GM23248 (cell line): ENCODE results near the gene LSAMP. TPM values are rescaled to one million over a fixed set of nuclear protein-coding genes. Genes with fewer than 3 reads are reported as not detected.

Experiments
- DNase-seq: peaks from one replicate; pipeline ENCODE4 v3.0.0-alpha.2; 2015
- H2AFZ ChIP-seq: fragments of 200-600 bp; sonication (generic); 2 replicates; pipeline ENCODE4 v1.6.1; 2016; ENCODE audit warnings: antibody characterized with exemption
- H3F3A ChIP-seq: fragments of 200-600 bp; sonication (generic); 2 replicates; pipeline ENCODE4 v1.6.1; 2016; ENCODE audit warnings: mild to moderate bottlenecking, antibody characterized with exemption, mixed run types; ENCODE audit not compliant: insufficient read depth
- H3K27ac ChIP-seq: fragments of 200-600 bp; sonication (generic); 2 replicates; pipeline ENCODE4 v1.5.1; 2016; ENCODE audit warnings: mild to moderate bottlenecking
- H3K27me3 ChIP-seq: fragments of 200-600 bp; sonication (generic); replicated peaks from 2 replicates; pipeline ENCODE4 v1.6.1; 2016; ENCODE audit warnings: mild to moderate bottlenecking; ENCODE audit not compliant: insufficient read depth
- H3K36me3 ChIP-seq: fragments of 200-600 bp; sonication (generic); 2 replicates; pipeline ENCODE4 v1.6.1; 2016; ENCODE audit warnings: low read depth, mild to moderate bottlenecking
- H3K4me1 ChIP-seq: fragments of 200-600 bp; sonication (generic); 2 replicates; pipeline ENCODE4 v1.6.1; 2016; ENCODE audit warnings: mild to moderate bottlenecking; ENCODE audit not compliant: insufficient read depth
- H3K4me2 ChIP-seq: fragments of 200-600 bp; sonication (generic); one replicate; pipeline ENCODE4 v1.6.1; 2016; ENCODE audit warnings: mild to moderate bottlenecking; ENCODE audit not compliant: unreplicated experiment
- H3K4me3 ChIP-seq: fragments of 200-600 bp; sonication (generic); 2 replicates; pipeline ENCODE4 v1.5.1; 2016; ENCODE audit warnings: mild to moderate bottlenecking
- H3K79me2 ChIP-seq: fragments of 200-600 bp; sonication (generic); 2 replicates; pipeline ENCODE4 v1.6.1; 2016; ENCODE audit warnings: mild to moderate bottlenecking; ENCODE audit not compliant: insufficient read depth
- H3K9ac ChIP-seq: fragments of 200-600 bp; sonication (generic); 2 replicates; pipeline ENCODE4 v1.6.1; 2016; ENCODE audit warnings: mild to moderate bottlenecking
- H3K9me2 ChIP-seq: fragments of 200-600 bp; sonication (generic); 2 replicates; pipeline ENCODE4 v1.6.1; 2016; ENCODE audit warnings: mixed run types, mild to moderate bottlenecking, moderate library complexity; ENCODE audit not compliant: insufficient read depth
- H3K9me3 ChIP-seq: fragments of 200-600 bp; sonication (generic); one replicate; pipeline ENCODE4 v1.6.1; 2017; ENCODE audit warnings: low read depth
- H4K20me1 ChIP-seq: fragments of 200-600 bp; sonication (generic); 2 replicates; pipeline ENCODE4 v1.6.0; 2016; ENCODE audit not compliant: insufficient read depth
- EZH2 ChIP-seq: fragments of 200-600 bp; sonication (generic); IDR thresholded peaks from 2 replicates; pipeline ENCODE4 v1.6.1; 2018; ENCODE audit warnings: antibody characterized with exemption, mild to moderate bottlenecking; ENCODE audit not compliant: insufficient read depth, poor library complexity, severe bottlenecking
- EZH2phosphoT487 ChIP-seq: fragments of 200-600 bp; sonication (generic); IDR thresholded peaks from 2 replicates; pipeline ENCODE4 v1.6.1; 2018; ENCODE audit warnings: antibody characterized with exemption, moderate library complexity, mild to moderate bottlenecking, low read depth; ENCODE audit not compliant: insufficient read depth
- WGBS, 2 experiments: methylation state at CpG; one replicate each; pipeline ENCODE4 v1.1.6; 2015 to 2017; ENCODE audit warnings: low lambda C conversion rate in 2 of 2, low coverage in 1 of 2; ENCODE audit errors: missing lambda C conversion rate in 2 of 2; 5-methylcytosine and 5-hydroxymethylcytosine counted together
- in situ Hi-C: fragments of 300-500 bp; cut with MboI; formaldehyde crosslinking; loops from 2 replicates; pipeline ENCODE4 v1.15.0; 2020
- polyA plus RNA-seq: library from polyadenylated mRNA; unstranded; fragments of >200 nt; fragmentation: Nextera tagmentation; extraction: Ambion mirVana; gene quantifications from 2 replicates; pipeline ENCODE4 v1.2.1, GENCODE V29; 2016
- total RNA-seq: library from RNA; depleted of rRNA; stranded (reverse); fragments of >200 nt; shearing (Covaris generic); gene quantifications from 2 replicates; pipeline ENCODE4 v1.2.3, GENCODE V29; 2014

Gene LSAMP
- total and polyA plus RNA-seq, 2 experiments from 2014 or later: 4.5 to 9.3 TPM

DNA sequence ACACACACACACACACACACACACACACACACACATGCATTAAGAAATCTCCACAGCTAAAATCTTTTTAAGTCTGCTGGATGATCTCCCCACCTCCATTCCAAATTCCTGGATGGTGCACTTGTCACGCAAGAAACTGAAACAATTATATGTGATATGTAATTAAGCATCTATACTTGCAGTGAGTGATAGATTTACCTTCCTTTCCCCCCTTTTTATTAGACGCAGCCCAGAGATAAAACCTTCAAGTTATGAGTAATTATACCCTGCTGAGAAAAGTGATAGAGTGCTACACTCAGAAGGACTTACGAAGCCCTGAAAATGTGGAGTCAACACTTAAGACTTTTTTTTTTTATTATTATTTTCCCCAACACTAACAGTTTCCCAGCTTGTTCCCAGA, 255.2 kb downstream of the LSAMP start:
- no peak for DNase-seq
- Histone ChIP-seq H3K4me2 (no peak overlapping the region), H3K9ac (no peak overlapping the region), H3K36me3 (no peaks in the 10 kb centered on the region), H3K4me1 (peaks cover 7% of the 10 kb centered on the region), H4K20me1 (no peaks in the 10 kb centered on the region), H3K9me2 (no peaks in the 10 kb centered on the region), H3K79me2 (no peaks in the 10 kb centered on the region), H2AFZ (no peak overlapping the region), H3K27me3 (no peaks in the 10 kb centered on the region; the same call in 1 of the 2 replicates), H3K9me3 (no peaks in the 10 kb centered on the region), H3F3A (no peaks in the 10 kb centered on the region; the same call in 1 of the 2 replicates), H3K27ac (no peak overlapping the region), H3K4me3 (no peak overlapping the region)
- in situ Hi-C loops: no loop called here
- no peak for TF ChIP-seq EZH2phosphoT487
- TF ChIP-seq EZH2: no peak
- 83 to 87% methylated on average over 3 of the region's 3 CpGs for WGBS, 2 experiments

DNA sequence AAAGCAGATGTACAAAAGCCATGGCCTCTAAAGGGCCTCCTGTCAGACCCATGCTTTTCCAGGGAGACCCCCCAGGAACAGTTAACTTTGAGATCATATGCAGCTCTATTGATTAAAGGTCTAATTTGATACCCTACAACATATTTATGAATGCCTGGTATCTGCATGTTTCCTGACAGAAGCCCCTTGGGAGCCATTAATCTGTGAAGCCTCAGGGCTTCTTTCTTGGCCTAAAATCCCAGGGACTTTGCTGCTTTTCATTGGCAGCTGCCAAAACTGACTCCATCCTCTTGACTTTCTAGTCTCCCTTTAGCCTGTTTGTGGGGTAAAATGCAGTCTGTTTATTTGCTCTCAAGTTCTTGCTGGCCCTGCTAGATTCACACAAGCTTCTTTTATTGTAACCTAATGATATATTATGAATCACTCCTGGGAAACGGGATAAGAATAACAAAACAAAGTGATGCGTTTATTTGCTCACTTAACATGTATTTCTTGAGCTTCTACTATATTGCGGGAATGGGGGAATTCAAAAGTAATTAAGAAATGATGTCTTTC, 257.0 kb downstream of the LSAMP start:
- Histone ChIP-seq H3F3A (no peaks in the 10 kb centered on the region; the same call in 1 of the 2 replicates), H3K4me1 (peaks cover 7% of the 10 kb centered on the region), H3K4me3 (no peak overlapping the region), H3K27me3 (no peaks in the 10 kb centered on the region; the same call in 1 of the 2 replicates), H3K9me3 (no peaks in the 10 kb centered on the region), H2AFZ (no peak overlapping the region), H3K36me3 (no peaks in the 10 kb centered on the region), H3K79me2 (no peaks in the 10 kb centered on the region), H3K27ac (no peak overlapping the region), H3K9ac (no peak overlapping the region), H3K9me2 (no peaks in the 10 kb centered on the region), H3K4me2 (no peak overlapping the region), H4K20me1 (no peaks in the 10 kb centered on the region)
- TF ChIP-seq EZH2phosphoT487 (no peak), EZH2 (no peak)
- WGBS, 2 experiments: 58 to 73% methylated on average over 3 of the region's 3 CpGs
- in situ Hi-C loops: no loop called here
- peak; percentile 45 for DNase-seq

DNA sequence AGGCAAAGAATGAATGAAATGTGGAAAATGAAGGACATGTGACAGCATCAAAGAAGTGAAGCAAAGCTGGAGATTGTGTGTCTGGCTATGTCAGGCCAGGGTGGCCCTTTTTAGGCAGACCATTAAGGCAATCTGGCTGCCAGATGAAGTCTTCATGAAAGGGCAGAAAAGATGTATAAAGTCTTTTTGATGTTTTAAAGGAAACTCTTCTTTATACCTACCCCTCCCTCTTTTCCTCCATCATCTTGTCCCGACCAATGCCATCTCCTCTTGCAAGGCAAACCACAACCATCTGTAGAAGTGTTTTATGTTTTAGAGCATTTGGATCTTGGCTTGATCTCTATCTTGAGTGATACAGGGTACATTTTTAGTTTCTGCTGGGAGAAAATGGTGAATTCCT, 259.2 kb downstream of the LSAMP start:
- H3K4me2 ChIP-seq: no peak overlapping the region
- no peaks in the 10 kb centered on the region for H3K36me3 ChIP-seq
- H3K27ac ChIP-seq: no peak overlapping the region
- H3K9me2 ChIP-seq: 0 out of 2 replicates have a peak, but pooled peaks cover 6% of the 10 kb centered on the region
- H3K4me3 ChIP-seq: no peak overlapping the region
- no peak overlapping the region for H3K9ac ChIP-seq
- TF ChIP-seq EZH2 (no peak), EZH2phosphoT487 (no peak)
- H3K27me3 ChIP-seq: no peaks in the 10 kb centered on the region; the same call in 1 of the 2 replicates
- H3K79me2 ChIP-seq: no peaks in the 10 kb centered on the region
- 63 to 74% methylated on average over 1 of the region's 1 CpG for WGBS, 2 experiments
- no peak for DNase-seq
- H2AFZ ChIP-seq: no peak overlapping the region
- in situ Hi-C loops: no loop called here
- H3K9me3 ChIP-seq: no peaks in the 10 kb centered on the region
- no peaks in the 10 kb centered on the region; the same call in 1 of the 2 replicates for H3F3A ChIP-seq
- H3K4me1 ChIP-seq: peaks cover 7% of the 10 kb centered on the region
- no peaks in the 10 kb centered on the region for H4K20me1 ChIP-seq

DNA sequence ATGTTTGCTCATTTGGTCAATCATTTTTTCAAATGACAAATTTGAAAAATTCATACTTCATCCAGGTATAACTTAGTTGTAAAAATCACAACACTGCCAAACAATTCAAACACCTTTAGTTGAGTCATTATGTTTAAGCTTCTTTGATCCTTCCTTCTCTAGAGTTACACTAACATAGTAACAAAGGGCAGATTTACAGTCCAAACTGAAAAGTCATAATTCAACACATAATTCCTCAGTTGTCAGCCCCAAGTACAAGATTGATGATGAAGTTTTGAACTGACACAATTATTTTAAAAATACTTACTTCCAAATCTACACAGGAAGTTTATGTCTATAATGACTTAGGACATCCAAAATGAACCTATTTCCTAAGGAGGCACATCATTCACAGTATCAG, 264.1 kb downstream of the LSAMP start:
- in situ Hi-C loops: no loop called here
- no peak overlapping the region for H2AFZ ChIP-seq

More for the DNA sequence above, 264.1 kb downstream of the LSAMP start:
- Histone ChIP-seq H3K4me2 (no peak overlapping the region), H3F3A (peaks cover 8% of the 10 kb centered on the region; the same call in 1 of the 2 replicates), H3K36me3 (no peaks in the 10 kb centered on the region), H3K4me3 (no peak overlapping the region), H3K4me1 (peaks cover 8% of the 10 kb centered on the region), H3K27ac (no peak overlapping the region), H3K79me2 (no peaks in the 10 kb centered on the region), H4K20me1 (no peaks in the 10 kb centered on the region), H3K9me3 (no peaks in the 10 kb centered on the region), H3K9me2 (0 out of 2 replicates have a peak, but pooled peaks cover 6% of the 10 kb centered on the region), H3K27me3 (peaks cover 2% of the 10 kb centered on the region; the same call in 1 of the 2 replicates), H3K9ac (no peak overlapping the region)
- TF ChIP-seq EZH2 (no peak), EZH2phosphoT487 (no peak)
- no peak for DNase-seq
